PC-3 (cell line): ENCODE data around the gene KRTAP3-3. TPM values are rescaled to one million over a fixed set of nuclear protein-coding genes. Genes with fewer than 3 reads are reported as not detected.

Experiments
- ATAC-seq: fragments of 200-7000 bp; cut with Tn5 transposase; 2 replicates; pipeline ENCODE4 v1.9.1; 2020; ENCODE audit warnings: mild to moderate bottlenecking, moderate library complexity
- BruUV-seq: library from RNA; stranded (reverse); fragments of 400-500 nt; replicated peaks from 2 replicates; lab custom pipeline; 2021; lab: Mats Ljungman, UMichigan
- CTCF ChIA-PET: fragments of 300-600 bp; sonication (Branson Sonifier 250); formaldehyde crosslinking; loops from one replicate; lab custom pipeline; 2022; ENCODE audit warnings: antibody characterized with exemption; lab: Charles Lee
- POLR2A ChIA-PET: fragments of 300-600 bp; sonication (Branson Sonifier 250); formaldehyde crosslinking; loops from one replicate; lab custom pipeline; 2022; ENCODE audit warnings: antibody characterized with exemption; ENCODE audit not compliant: unreplicated experiment; lab: Charles Lee
- DNase-seq: peaks from one replicate; pipeline ENCODE4 v3.0.0-alpha.2; 2015
- H2AFZ ChIP-seq: fragments of 300-600 bp; sonication (generic); 2 replicates; pipeline ENCODE4 v1.6.0; 2016; ENCODE audit warnings: antibody characterized with exemption, low read length
- H3F3A ChIP-seq: fragments of 300-600 bp; sonication (generic); one replicate; pipeline ENCODE4 v1.6.0; 2017; ENCODE audit warnings: antibody characterized with exemption, low read length, control low read depth, mild to moderate bottlenecking; ENCODE audit not compliant: unreplicated experiment
- H3K27ac ChIP-seq: fragments of 300-600 bp; sonication (generic); 2 replicates; pipeline ENCODE4 v1.5.1; 2016; ENCODE audit warnings: mild to moderate bottlenecking, low read length
- H3K27me3 ChIP-seq: fragments of 300-600 bp; sonication (generic); 2 replicates; pipeline ENCODE4 v1.6.1; 2016; ENCODE audit warnings: low read length, mixed read lengths
- H3K36me3 ChIP-seq: fragments of 300-600 bp; sonication (generic); 2 replicates; pipeline ENCODE4 v1.6.1; 2016; ENCODE audit warnings: low read depth, mixed run types, low read length, mixed read lengths
- H3K4me1 ChIP-seq: fragments of 300-600 bp; sonication (generic); 2 replicates; pipeline ENCODE4 v1.5.1; 2016; ENCODE audit warnings: low read length; ENCODE audit not compliant: insufficient read depth
- H3K4me2 ChIP-seq: fragments of 300-600 bp; sonication (generic); 2 replicates; pipeline ENCODE4 v1.6.0; 2016; ENCODE audit warnings: low read length
- H3K4me3 ChIP-seq: fragments of 300-600 bp; sonication (generic); 2 replicates; pipeline ENCODE4 v1.5.1; 2016; ENCODE audit warnings: mild to moderate bottlenecking, low read length, mixed read lengths
- H3K79me2 ChIP-seq: fragments of 300-600 bp; sonication (generic); 2 replicates; pipeline ENCODE4 v1.6.1; 2017; ENCODE audit warnings: low read length, mixed read lengths
- H3K9ac ChIP-seq: fragments of 300-600 bp; sonication (generic); 2 replicates; pipeline ENCODE4 v1.6.0; 2016; ENCODE audit warnings: mild to moderate bottlenecking, low read length
- H3K9me2 ChIP-seq: fragments of 300-600 bp; sonication (generic); replicated peaks from 2 replicates; pipeline ENCODE4 v1.6.1; 2016; ENCODE audit warnings: mixed run types, low read length, mixed read lengths
- H3K9me3 ChIP-seq: fragments of 300-600 bp; sonication (generic); 2 replicates; pipeline ENCODE4 v1.6.1; 2016; ENCODE audit warnings: low read length, mixed read lengths
- H4K20me1 ChIP-seq: fragments of 300-600 bp; sonication (generic); 2 replicates; pipeline ENCODE4 v1.6.1; 2016; ENCODE audit warnings: low read length, mixed read lengths
- EZH2 ChIP-seq: fragments of 300-600 bp; sonication (generic); IDR thresholded peaks from one replicate; pipeline ENCODE4 v1.6.1; 2017; ENCODE audit warnings: antibody characterized with exemption, mild to moderate bottlenecking, low read length; ENCODE audit not compliant: unreplicated experiment
- EZH2phosphoT487 ChIP-seq: fragments of 300-600 bp; sonication (generic); IDR thresholded peaks from 2 replicates; pipeline ENCODE4 v1.6.1; 2018; ENCODE audit warnings: mild to moderate bottlenecking, antibody characterized with exemption, low read length, borderline replicate concordance
- intact Hi-C: fragments of 100-400 bp; cut with micrococcal nuclease; formaldehyde crosslinking; loops from 2 replicates; pipeline ENCODE4 v1.9.0; 2023
- total RNA-seq: library from RNA; depleted of rRNA; stranded (reverse); fragments of >200 nt; gene quantifications from 2 replicates; pipeline ENCODE4 v1.2.3, GENCODE V29; 2014
- TF ChIP-seq, protein P1 (sequence below): fragments of 300-600 bp; sonication (generic); conservative IDR thresholded peaks from 2 replicates; pipeline ENCODE4 v1.5.1; 2017; ENCODE audit warnings: antibody characterized with exemption, low read depth, mild to moderate bottlenecking, low read length

The KRTAP3-3 gene
- total RNA-seq, 1 experiment from 2014 or later = not detected

DNA sequence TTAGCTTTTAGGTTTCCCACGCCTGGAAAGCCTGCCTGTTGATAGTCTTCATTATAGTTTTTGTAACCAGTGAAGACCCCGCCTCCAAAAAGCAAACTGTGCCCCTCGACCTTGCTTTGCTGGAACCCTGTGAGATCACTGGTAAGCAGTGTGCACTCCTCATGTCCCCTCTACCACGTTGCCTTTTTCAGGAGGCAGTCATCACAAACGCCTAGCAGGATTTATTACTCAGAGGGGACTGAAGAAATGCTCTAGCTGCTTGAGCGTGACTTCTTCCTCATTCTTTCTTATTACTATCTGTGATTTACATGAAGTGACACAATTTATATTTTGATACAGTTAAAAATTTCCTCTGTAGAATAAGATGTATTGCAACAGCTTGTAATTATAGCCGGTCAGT is 21.5 kb upstream of the KRTAP3-3 start:
- Histone ChIP-seq H3K9me3 (no peaks in the 10 kb centered on the region), H3K79me2 (no peaks in the 10 kb centered on the region), H3K27me3 (no peaks in the 10 kb centered on the region), H3K4me1 (peaks cover 27% of the 10 kb centered on the region), H3K9ac (no peak overlapping the region), H2AFZ (no peak overlapping the region), H4K20me1 (no peaks in the 10 kb centered on the region), H3K9me2 (no peaks in the 10 kb centered on the region), H3K4me3 (no peak overlapping the region), H3K27ac (no peak overlapping the region), H3K4me2 (no peak overlapping the region), H3F3A (no peaks in the 10 kb centered on the region), H3K36me3 (no peaks in the 10 kb centered on the region)
- DNase-seq = no peak
- POLR2A ChIA-PET = no interaction called here
- BruUV-seq = no TSS peak
- CTCF ChIA-PET = no interaction called here
- intact Hi-C loops = no loop called here
- TF ChIP-seq, protein P1, sequence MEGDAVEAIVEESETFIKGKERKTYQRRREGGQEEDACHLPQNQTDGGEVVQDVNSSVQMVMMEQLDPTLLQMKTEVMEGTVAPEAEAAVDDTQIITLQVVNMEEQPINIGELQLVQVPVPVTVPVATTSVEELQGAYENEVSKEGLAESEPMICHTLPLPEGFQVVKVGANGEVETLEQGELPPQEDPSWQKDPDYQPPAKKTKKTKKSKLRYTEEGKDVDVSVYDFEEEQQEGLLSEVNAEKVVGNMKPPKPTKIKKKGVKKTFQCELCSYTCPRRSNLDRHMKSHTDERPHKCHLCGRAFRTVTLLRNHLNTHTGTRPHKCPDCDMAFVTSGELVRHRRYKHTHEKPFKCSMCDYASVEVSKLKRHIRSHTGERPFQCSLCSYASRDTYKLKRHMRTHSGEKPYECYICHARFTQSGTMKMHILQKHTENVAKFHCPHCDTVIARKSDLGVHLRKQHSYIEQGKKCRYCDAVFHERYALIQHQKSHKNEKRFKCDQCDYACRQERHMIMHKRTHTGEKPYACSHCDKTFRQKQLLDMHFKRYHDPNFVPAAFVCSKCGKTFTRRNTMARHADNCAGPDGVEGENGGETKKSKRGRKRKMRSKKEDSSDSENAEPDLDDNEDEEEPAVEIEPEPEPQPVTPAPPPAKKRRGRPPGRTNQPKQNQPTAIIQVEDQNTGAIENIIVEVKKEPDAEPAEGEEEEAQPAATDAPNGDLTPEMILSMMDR = no peak
- TF ChIP-seq EZH2 = no peak
- TF ChIP-seq EZH2phosphoT487 = no peak
- no peak for ATAC-seq

DNA sequence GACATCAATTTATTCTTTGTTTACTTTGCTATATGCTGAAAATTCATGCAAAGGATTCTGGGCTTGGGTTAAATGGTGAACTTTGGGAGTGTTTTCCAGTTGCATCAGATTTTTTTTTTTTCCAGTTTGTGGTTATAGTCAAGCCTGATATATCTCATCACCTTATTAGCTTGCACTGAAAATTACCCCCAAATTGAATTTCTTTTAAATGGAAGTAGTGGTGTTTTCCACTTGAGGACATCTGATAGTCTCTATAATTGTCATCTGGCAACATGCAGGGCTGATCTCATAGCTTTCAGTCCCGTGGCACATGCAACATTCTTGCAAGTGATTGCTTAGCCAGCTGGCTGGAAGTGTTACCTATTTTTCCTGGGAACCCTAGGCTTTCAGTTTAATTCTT is 19.6 kb upstream of the KRTAP3-3 start:
- Histone ChIP-seq H3K4me2 (peak overlapping the region; percentile 6), H2AFZ (no peak overlapping the region), H3K36me3 (no peaks in the 10 kb centered on the region), H3K27ac (peak overlapping the region; percentile 79), H3K4me1 (peaks cover 42% of the 10 kb centered on the region), H3K27me3 (no peaks in the 10 kb centered on the region), H3K9me2 (no peaks in the 10 kb centered on the region), H3K9ac (no peak overlapping the region), H3K4me3 (no peak overlapping the region), H3F3A (peaks cover 5% of the 10 kb centered on the region), H3K79me2 (no peaks in the 10 kb centered on the region), H4K20me1 (no peaks in the 10 kb centered on the region), H3K9me3 (no peaks in the 10 kb centered on the region)
- no TSS peak for BruUV-seq
- intact Hi-C loops = no loop called here
- ChIA-PET POLR2A (no interaction called here), CTCF (interaction anchor here (1.3 kb wide), 1 partner anchor 309 kb away, joined by 4 read pairs; no protein-coding TSS in a partner anchor)
- ATAC-seq (no peak), DNase-seq (no peak)
- TF ChIP-seq, protein P1 = no peak
- TF ChIP-seq EZH2 (no peak), EZH2phosphoT487 (no peak)

DNA sequence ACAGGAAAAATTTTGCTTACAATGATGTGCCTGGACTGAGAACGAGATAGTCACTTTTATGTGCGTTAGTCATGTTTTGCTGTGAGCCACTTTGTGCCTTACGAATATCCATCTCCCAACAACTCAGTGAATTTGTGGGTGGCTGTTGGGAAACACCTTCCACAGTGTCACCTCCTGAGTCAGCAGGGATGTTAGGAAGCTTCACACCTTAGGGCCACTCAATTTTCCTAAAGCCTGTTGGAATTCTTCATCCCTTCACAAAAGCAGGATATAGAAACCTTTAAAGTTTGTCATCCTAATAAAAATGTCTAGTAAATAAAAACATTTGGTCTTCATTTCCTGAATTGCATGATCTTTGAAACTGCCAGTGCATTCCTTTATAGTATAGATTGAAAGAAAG is 19.2 kb upstream of the KRTAP3-3 start:
- TF ChIP-seq EZH2phosphoT487 (no peak), EZH2 (no peak)
- TF ChIP-seq, protein P1 = no peak

More for the DNA sequence above, 19.2 kb upstream of the KRTAP3-3 start:
- ATAC-seq (peak; percentile 86), DNase-seq (peak; percentile 86)
- no TSS peak for BruUV-seq
- H3K4me2 ChIP-seq = peak overlapping the region; percentile 6
- no peaks in the 10 kb centered on the region for H3K9me2 ChIP-seq
- peak overlapping the region; percentile 79 for H3K27ac ChIP-seq
- no peak overlapping the region for H3K4me3 ChIP-seq
- H4K20me1 ChIP-seq = no peaks in the 10 kb centered on the region
- H2AFZ ChIP-seq = no peak overlapping the region
- H3K79me2 ChIP-seq = no peaks in the 10 kb centered on the region
- no peaks in the 10 kb centered on the region for H3K9me3 ChIP-seq
- H3K4me1 ChIP-seq = peaks cover 46% of the 10 kb centered on the region
- H3K27me3 ChIP-seq = no peaks in the 10 kb centered on the region
- H3F3A ChIP-seq = peaks cover 5% of the 10 kb centered on the region
- intact Hi-C loops = no loop called here
- H3K9ac ChIP-seq = no peak overlapping the region
- CTCF ChIA-PET = interaction anchor here (1.3 kb wide), 1 partner anchor 309 kb away, joined by 4 read pairs; no protein-coding TSS in a partner anchor
- POLR2A ChIA-PET = no interaction called here
- H3K36me3 ChIP-seq = no peaks in the 10 kb centered on the region
